Keratinocyte (primary cell): ENCODE results near the gene FNTB. TPM values are rescaled to one million over a fixed set of nuclear protein-coding genes. Genes with fewer than 3 reads are reported as not detected.

Experiments
- DNase-seq: peaks from one replicate; pipeline ENCODE4 v3.0.0-alpha.2; 2011; ENCODE audit warnings: low read depth, missing footprints, low spot score
- FAIRE-seq: peaks from 2 replicates; lab custom pipeline; 2011; peaks lifted over from hg19 to GRCh38; lab: Jason Lieb, UNC
- H2AFZ ChIP-seq: 2 replicates; pipeline ENCODE4 v1.6.0; 2012; ENCODE audit warnings: low read length, control low read depth, inconsistent platforms; ENCODE audit not compliant: control insufficient read depth
- H3K27ac ChIP-seq: 2 replicates; pipeline ENCODE4 v1.5.1; 2011; ENCODE audit warnings: low read length; ENCODE audit not compliant: control insufficient read depth, insufficient read depth
- H3K27me3 ChIP-seq: 3 replicates; pipeline ENCODE4 v1.6.0; 2011; ENCODE audit warnings: low read length; ENCODE audit not compliant: control insufficient read depth, insufficient read depth; ENCODE audit errors: extremely low read depth
- H3K36me3 ChIP-seq, 2 experiments: 2 replicates in 1 of 2; 3 replicates in 1 of 2; pipeline ENCODE4 v1.5.1; 2011; ENCODE audit warnings: low read length in 2 of 2, mild to moderate bottlenecking in 1 of 2; ENCODE audit not compliant: control insufficient read depth in 2 of 2, insufficient read depth in 2 of 2; ENCODE audit errors: extremely low read depth in 1 of 2
- H3K4me1 ChIP-seq: 3 replicates; pipeline ENCODE4 v1.5.1; 2011; ENCODE audit warnings: low read length; ENCODE audit not compliant: control insufficient read depth, insufficient read depth; ENCODE audit errors: extremely low read depth
- H3K4me2 ChIP-seq: 3 replicates; pipeline ENCODE4 v1.6.0; 2011; ENCODE audit warnings: low read depth, low read length; ENCODE audit not compliant: control insufficient read depth, insufficient read depth; ENCODE audit errors: extremely low read depth
- H3K4me3 ChIP-seq, 3 experiments: fragments of 200-600 bp in 1 of 3; sonication (generic) in 1 of 3; 2 replicates in 2 of 3; 3 replicates in 1 of 3; pipeline ENCODE4 v1.5.1; 2011 to 2016; ENCODE audit warnings: low read length in 3 of 3, mild to moderate bottlenecking in 3 of 3, control low read depth in 2 of 3, inconsistent platforms in 1 of 3, low read depth in 1 of 3, mixed read lengths in 1 of 3, mixed run types in 1 of 3, moderate library complexity in 1 of 3; ENCODE audit not compliant: control insufficient read depth in 2 of 3, insufficient read depth in 2 of 3; ENCODE audit errors: extremely low read depth in 1 of 3
- H3K79me2 ChIP-seq: 2 replicates; pipeline ENCODE4 v1.6.0; 2012; ENCODE audit warnings: low read length; ENCODE audit not compliant: control insufficient read depth, insufficient read depth
- H3K9ac ChIP-seq: 3 replicates; pipeline ENCODE4 v1.6.0; 2011; ENCODE audit warnings: low read length; ENCODE audit not compliant: control insufficient read depth, insufficient read depth; ENCODE audit errors: extremely low read depth
- H3K9me1 ChIP-seq: 3 replicates; pipeline ENCODE4 v1.6.0; 2011; ENCODE audit warnings: low read length; ENCODE audit not compliant: control insufficient read depth, insufficient read depth; ENCODE audit errors: extremely low read depth
- H3K9me3 ChIP-seq: 2 replicates; pipeline ENCODE4 v1.5.1; 2012; ENCODE audit warnings: low read depth, low read length; ENCODE audit not compliant: control insufficient read depth
- H4K20me1 ChIP-seq: 3 replicates; pipeline ENCODE4 v1.6.0; 2011; ENCODE audit warnings: low read length; ENCODE audit not compliant: control insufficient read depth, insufficient read depth; ENCODE audit errors: extremely low read depth
- CTCF ChIP-seq, 3 experiments: IDR thresholded peaks in 1 of 3; conservative IDR thresholded peaks in 1 of 3; optimal IDR thresholded peaks in 1 of 3; 2 replicates in 2 of 3; 3 replicates in 1 of 3; pipeline versions ENCODE3 to v1.5.1; 2011; ENCODE audit warnings: low read length in 3 of 3, mild to moderate bottlenecking in 3 of 3, moderate library complexity in 2 of 3, control low read depth in 1 of 3, inconsistent platforms in 1 of 3; ENCODE audit not compliant: insufficient read depth in 2 of 3; ENCODE audit errors: extremely low read depth in 1 of 3
- EZH2 ChIP-seq: IDR thresholded peaks from one replicate; pipeline ENCODE4 v1.6.1; 2012; ENCODE audit warnings: inconsistent platforms, mild to moderate bottlenecking, low read length, moderate library complexity
- dilution Hi-C: fragments of 300-500 bp; cut with MboI; formaldehyde crosslinking; loops from one replicate; pipeline ENCODE4 v1.7.0; 2020; ENCODE audit warnings: low sequenced_read_pairs; ENCODE audit not compliant: extremely low pct_ligation_motif_present
- polyA plus RNA-seq, 5 experiments: library from polyadenylated mRNA; depleted of rRNA in 3 of 5; stranded (reverse) in 3 of 5; stranded (forward) in 1 of 5; unstranded in 1 of 5; fragments of >200 nt; gene quantifications; 1 replicate in 1 of 5; 2 replicates in 3 of 5; 3 replicates in 1 of 5; pipeline versions ENCODE4 v1.2.1 to v1.2.3, GENCODE V29; 2011 to 2012; ENCODE audit warnings: missing spikeins in 2 of 5, low read depth in 1 of 5, low replicate concordance in 1 of 5

Gene FNTB
- polyA plus RNA-seq, 1 donor (not counting 4 experiments of a cell fraction or from before 2014, with no cell fraction given): 10.1 TPM

DNA sequence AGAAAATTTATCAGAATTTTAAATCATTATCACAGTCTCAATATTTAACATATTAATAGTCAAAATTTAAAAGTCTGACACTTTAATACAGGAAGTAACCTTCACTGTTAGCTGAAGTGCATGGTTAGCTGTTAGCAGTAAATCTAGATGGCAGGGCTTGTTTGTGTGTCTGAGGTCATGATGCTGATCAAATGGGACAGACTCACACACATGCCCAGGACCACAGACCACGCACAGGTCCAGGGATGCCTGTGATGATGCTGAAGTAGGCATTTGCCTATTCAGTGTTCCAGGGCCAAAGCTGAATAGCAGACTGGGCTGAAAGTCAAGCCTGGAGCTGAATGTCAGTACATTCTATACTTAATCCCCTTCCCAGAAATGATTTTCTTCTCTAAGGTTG lies 20.5 kb downstream of the FNTB start:
- Histone ChIP-seq H3K79me2 (no peaks in the 10 kb centered on the region), H3K36me3 (peaks cover 2 to 4% of the 10 kb centered on the region in 2 experiments), H2AFZ (no peak overlapping the region), H3K27me3 (no peaks in the 10 kb centered on the region), H3K9me3 (no peaks in the 10 kb centered on the region), H3K4me1 (peaks cover 11% of the 10 kb centered on the region), H4K20me1 (no peaks in the 10 kb centered on the region), H3K9me1 (no peaks in the 10 kb centered on the region), H3K9ac (no peak overlapping the region), H3K4me2 (no peak overlapping the region), H3K27ac (no peak overlapping the region), H3K4me3 (no peak overlapping the region)
- TF ChIP-seq EZH2 (no peak), CTCF (optimal IDR thresholded peaks at IDR 0.05 in 1 of 3, IDR thresholded peaks at IDR 0.05 in 1 of 3, conservative IDR thresholded peaks at IDR 0.05 in 1 of 3; ENCODE audit: extremely low read depth in 1 of 3, insufficient read depth in 2 of 3, low read length in 3 of 3) (no peak)
- dilution Hi-C loops: no loop called here
- DNase-seq: no peak
- FAIRE-seq: no peak

- TF ChIP-seq CTCF (optimal IDR thresholded peaks at IDR 0.05 in 1 of 3, IDR thresholded peaks at IDR 0.05 in 1 of 3, conservative IDR thresholded peaks at IDR 0.05 in 1 of 3; ENCODE audit: extremely low read depth in 1 of 3, insufficient read depth in 2 of 3, low read length in 3 of 3) (no peak), EZH2 (no peak)
- no peak for FAIRE-seq
- H2AFZ ChIP-seq: no peak overlapping the region
These were observed 23.7 kb downstream of the FNTB start for GRCh38 chr14:65010211-65010931.

More at GRCh38 chr14:65010211-65010931, 23.7 kb downstream of the FNTB start:
- peaks cover 2 to 4% of the 10 kb centered on the region in 2 experiments for H3K36me3 ChIP-seq
- no peak overlapping the region for H3K27ac ChIP-seq
- dilution Hi-C loops: no loop called here
- no peak overlapping the region for H3K4me3 ChIP-seq
- H3K4me1 ChIP-seq: peaks cover 11% of the 10 kb centered on the region
- H4K20me1 ChIP-seq: no peaks in the 10 kb centered on the region
- H3K9ac ChIP-seq: no peak overlapping the region
- H3K9me3 ChIP-seq: no peaks in the 10 kb centered on the region
- H3K79me2 ChIP-seq: no peaks in the 10 kb centered on the region
- no peaks in the 10 kb centered on the region for H3K9me1 ChIP-seq
- H3K4me2 ChIP-seq: no peak overlapping the region
- DNase-seq: no peak
- H3K27me3 ChIP-seq: no peaks in the 10 kb centered on the region
